Endothelial cell of umbilical vein (primary cell): ENCODE data around the gene TSPAN31. TPM values are rescaled to one million over a fixed set of nuclear protein-coding genes. Genes with fewer than 3 reads are reported as not detected.

Experiments used
- BruUV-seq: library from RNA; stranded (reverse); fragments of 400-500 nt; replicated peaks from 2 replicates; lab custom pipeline; 2021; lab: Mats Ljungman, UMichigan
- CTCF ChIA-PET: fragments of 300-600, 350-600 bp; sonication (Branson Sonifier 250); formaldehyde crosslinking; loops from one replicate; lab custom pipeline; 2021; ENCODE audit warnings: antibody characterized with exemption, inconsistent platforms; lab: Charles Lee
- POLR2A ChIA-PET: fragments of 300-600, 350-600 bp; sonication (Branson Sonifier 250); formaldehyde crosslinking; loops from one replicate; lab custom pipeline; 2021; ENCODE audit warnings: antibody characterized with exemption, inconsistent platforms; lab: Charles Lee
- DNase-seq: peaks from one replicate; pipeline ENCODE4 v3.0.0-alpha.2; 2011; ENCODE audit warnings: low read depth, low spot score
- FAIRE-seq: peaks from 2 replicates; lab custom pipeline; 2011; peaks lifted over from hg19 to GRCh38; lab: Jason Lieb, UNC
- H2AFZ ChIP-seq: 2 replicates; pipeline ENCODE4 v1.6.0; 2012; ENCODE audit warnings: low read depth, low read length, control low read depth, inconsistent platforms
- H3K27ac ChIP-seq: 2 replicates; pipeline ENCODE4 v1.5.1; 2011; ENCODE audit warnings: low read depth, mild to moderate bottlenecking, control low read depth, low read length, moderate library complexity; ENCODE audit not compliant: insufficient read depth
- H3K27me3 ChIP-seq, 2 experiments: 2 replicates each; pipeline versions ENCODE4 v1.6.0 to v1.6.1; 2011; ENCODE audit warnings: low read length in 2 of 2, mixed read lengths in 1 of 2; ENCODE audit not compliant: control insufficient read depth in 2 of 2, insufficient read depth in 2 of 2
- H3K36me3 ChIP-seq, 2 experiments: 2 replicates in 1 of 2; 3 replicates in 1 of 2; pipeline ENCODE4 v1.5.1; 2011; ENCODE audit warnings: low read length in 2 of 2, mild to moderate bottlenecking in 1 of 2, moderate library complexity in 1 of 2; ENCODE audit not compliant: control insufficient read depth in 2 of 2, insufficient read depth in 2 of 2; ENCODE audit errors: extremely low read depth in 1 of 2
- H3K4me1 ChIP-seq: 3 replicates; pipeline ENCODE4 v1.5.1; 2011; ENCODE audit warnings: mild to moderate bottlenecking, low read length; ENCODE audit not compliant: control insufficient read depth, insufficient read depth; ENCODE audit errors: extremely low read depth
- H3K4me2 ChIP-seq: 2 replicates; pipeline ENCODE4 v1.6.1; 2011; ENCODE audit warnings: low read length, control low read depth, mixed read lengths; ENCODE audit not compliant: insufficient read depth
- H3K4me3 ChIP-seq, 3 experiments: fragments of 200-600 bp in 1 of 3; sonication (generic), shearing (Covaris generic) in 1 of 3; replicated peaks in 1 of 3; 2 replicates each; pipeline ENCODE4 v1.5.1; 2011 to 2016; ENCODE audit warnings: control low read depth in 3 of 3, low read length in 3 of 3, mild to moderate bottlenecking in 2 of 3, inconsistent platforms in 1 of 3, low read depth in 1 of 3, moderate library complexity in 1 of 3; ENCODE audit not compliant: insufficient read depth in 1 of 3
- H3K79me2 ChIP-seq: 2 replicates; pipeline ENCODE4 v1.6.0; 2012; ENCODE audit warnings: low read length, inconsistent platforms; ENCODE audit not compliant: control insufficient read depth, insufficient read depth
- H3K9ac ChIP-seq: replicated peaks from 2 replicates; pipeline ENCODE3; 2011; ENCODE audit warnings: low read length, control low read depth; ENCODE audit not compliant: insufficient read depth; ENCODE audit errors: extremely low read depth
- H3K9me1 ChIP-seq: replicated peaks from 3 replicates; pipeline ENCODE4 v1.6.0; 2011; ENCODE audit warnings: mild to moderate bottlenecking, low read length; ENCODE audit not compliant: control insufficient read depth, insufficient read depth; ENCODE audit errors: extremely low read depth
- H3K9me3 ChIP-seq: replicated peaks from 2 replicates; pipeline ENCODE4 v1.5.1; 2012; ENCODE audit warnings: low read length, inconsistent platforms; ENCODE audit not compliant: control insufficient read depth, insufficient read depth
- H4K20me1 ChIP-seq: replicated peaks from 2 replicates; pipeline ENCODE3; 2011; ENCODE audit warnings: mild to moderate bottlenecking, low read length; ENCODE audit not compliant: control insufficient read depth, insufficient read depth; ENCODE audit errors: extremely low read depth
- CTCF ChIP-seq, 2 donors: IDR thresholded peaks; 1 replicate in 1 of 2; 2 replicates in 1 of 2; pipeline ENCODE4 v1.5.1; 2011; ENCODE audit warnings: low read length in 2 of 2, mild to moderate bottlenecking in 2 of 2, moderate library complexity in 2 of 2, control low read depth in 1 of 2, inconsistent platforms in 1 of 2, low read depth in 1 of 2; ENCODE audit not compliant: insufficient read depth in 1 of 2; ENCODE audit errors: extremely low read depth in 1 of 2
- EZH2 ChIP-seq: IDR thresholded peaks from 2 replicates; pipeline ENCODE4 v1.6.1; 2012; ENCODE audit warnings: borderline replicate concordance, low read depth, mild to moderate bottlenecking, moderate library complexity, low read length, inconsistent platforms; ENCODE audit not compliant: severe bottlenecking
- FOS ChIP-seq: IDR thresholded peaks from 2 replicates; pipeline ENCODE4 v1.6.1; 2011; ENCODE audit warnings: mild to moderate bottlenecking, low read length, moderate library complexity, borderline replicate concordance; ENCODE audit not compliant: insufficient read depth
- GATA2 ChIP-seq: IDR thresholded peaks from 2 replicates; pipeline ENCODE4 v1.7.0; 2011; ENCODE audit warnings: low read depth, mild to moderate bottlenecking, moderate library complexity, mixed read lengths, low read length; ENCODE audit not compliant: insufficient read length, insufficient read depth
- JUN ChIP-seq: IDR thresholded peaks from 2 replicates; pipeline ENCODE4 v1.6.1; 2011; ENCODE audit warnings: borderline replicate concordance, low read depth; ENCODE audit not compliant: insufficient read length, insufficient read depth
- MAX ChIP-seq: IDR thresholded peaks from 2 replicates; pipeline ENCODE4 v1.6.1; 2011; ENCODE audit not compliant: insufficient read depth, insufficient read length
- MYC ChIP-seq: IDR thresholded peaks from one replicate; pipeline ENCODE4 v1.6.1; 2011; ENCODE audit warnings: mild to moderate bottlenecking, low read depth, low read length
- POLR2A ChIP-seq: IDR thresholded peaks from 2 replicates; pipeline ENCODE4 v1.6.1; 2012; ENCODE audit warnings: low read depth, mild to moderate bottlenecking, control low read depth, low read length
- POLR2AphosphoS5 ChIP-seq: IDR thresholded peaks from 2 replicates; pipeline ENCODE4 v1.6.1; 2012; ENCODE audit warnings: low read depth, mild to moderate bottlenecking, control low read depth, low read length, moderate library complexity; ENCODE audit not compliant: insufficient read depth
- dilution Hi-C: fragments of 300-500 bp; cut with MboI; formaldehyde crosslinking; loops from one replicate; pipeline ENCODE4 v1.15.0; 2019; ENCODE audit warnings: low sequenced_read_pairs; ENCODE audit not compliant: extremely low pct_ligation_motif_present
- intact Hi-C: fragments of 100-400 bp; cut with micrococcal nuclease; formaldehyde crosslinking; loops from one replicate; pipeline ENCODE4 v1.10.0; 2022
- polyA plus RNA-seq, 4 experiments: library from polyadenylated mRNA; depleted of rRNA in 3 of 4; stranded (reverse) in 3 of 4; unstranded in 1 of 4; fragments of >200 nt; gene quantifications; 2 replicates each; pipeline versions ENCODE4 v1.2.1 to v1.2.3, GENCODE V29; 2011 to 2012; ENCODE audit warnings: missing spikeins in 1 of 4
- total RNA-seq: library from RNA; stranded (reverse); gene quantifications from 2 replicates; pipeline ENCODE4 v1.2.3, GENCODE V29; 2021

Gene TSPAN31
- total and polyA plus RNA-seq, 2 donors (not counting 3 experiments of a cell fraction or from before 2014, with no cell fraction given), result 15.0 to 43.9 TPM

GRCh38 chr12:57765003-57765697, 20.3 kb downstream of the TSPAN31 start:
- H3K4me1 ChIP-seq, result peaks cover 17% of the 10 kb centered on the region
- DNase-seq (peak; percentile 44), FAIRE-seq (peak; percentile 55)
- TF ChIP-seq EZH2, result peak; percentile 90
- TF ChIP-seq MAX, result no peak
- peak; percentile 34 to 57 for TF ChIP-seq CTCF (IDR thresholded peaks at IDR 0.05; ENCODE audit: extremely low read depth in 1 of 2, insufficient read depth in 1 of 2, low read depth in 1 of 2, low read length in 2 of 2)
- TF ChIP-seq MYC, result no peak
- TF ChIP-seq GATA2, result no peak
- no peak for TF ChIP-seq POLR2A
- no peak for TF ChIP-seq JUN
- no peak for TF ChIP-seq FOS
- TF ChIP-seq POLR2AphosphoS5, result peak; percentile 19
- intact Hi-C loops (no loop called here), dilution Hi-C loops (no loop called here)
- H3K9ac ChIP-seq, result no peak overlapping the region
- H3K4me2 ChIP-seq, result peak overlapping the region; percentile 60
- peaks cover 35 to 38% of the 10 kb centered on the region in 2 experiments for H3K27me3 ChIP-seq
- CTCF ChIA-PET, result interaction anchor here (0.7 to 4.6 kb wide), 3 partner anchors 9 to 18 kb away, joined by 3 to 48 read pairs (median 3); partner anchors contain the start of genes CDK4, MARCHF9 and TSFM
- H3K79me2 ChIP-seq, result no peaks in the 10 kb centered on the region
- no peaks in the 10 kb centered on the region for H3K9me3 ChIP-seq
- no peak overlapping the region for H3K27ac ChIP-seq
- peak overlapping the region; percentile 30 for H2AFZ ChIP-seq
- peaks cover 0 to 2% of the 10 kb centered on the region in 2 experiments for H3K36me3 ChIP-seq
- H3K9me1 ChIP-seq, result no peaks in the 10 kb centered on the region
- POLR2A ChIA-PET, result no interaction called here
- H4K20me1 ChIP-seq, result no peaks in the 10 kb centered on the region
- peak overlapping the region in 1 of 3 experiments; percentile 23 for H3K4me3 ChIP-seq
- no TSS peak for BruUV-seq
